K562 (cell line): ENCODE data around the gene PREP. TPM values are rescaled to one million over a fixed set of nuclear protein-coding genes. Genes with fewer than 3 reads are reported as not detected.

Experiments
- ATAC-seq: fragments of 200-7000 bp; cut with Tn5 transposase; 3 replicates; pipeline ENCODE4 v1.9.1; 2020; ENCODE audit warnings: moderate library complexity
- BruUV-seq: library from RNA; stranded (reverse); fragments of 400-500 nt; replicated peaks from 2 replicates; lab custom pipeline; 2021; lab: Mats Ljungman, UMichigan
- CTCF ChIA-PET: fragments of 300-600 bp; formaldehyde crosslinking; extraction: SDS; loops from one replicate; lab custom pipeline; 2021; ENCODE audit warnings: low intra/inter-chr PET ratio; lab: Yijun Ruan, JAX
- POLR2A ChIA-PET: fragments of 300-600, 350-650 bp; sonication (Branson Sonifier 250); formaldehyde crosslinking; extraction: SDS; loops from one replicate; lab custom pipeline; 2021; ENCODE audit warnings: antibody characterized with exemption, inconsistent platforms; lab: Yijun Ruan, JAX
- DNase-seq, 4 experiments: peaks; one replicate each; pipeline versions ENCODE4 v3.0.0 to v3.0.0-alpha.2; 2011 to 2018; ENCODE audit warnings: low spot score in 3 of 4, mixed read lengths in 3 of 4; ENCODE audit errors: extremely low read depth in 1 of 4
- FAIRE-seq: peaks from 2 replicates; lab custom pipeline; 2011; peaks lifted over from hg19 to GRCh38; lab: Jason Lieb, UNC
- H2AFZ ChIP-seq: 2 replicates; pipeline ENCODE4 v1.6.0; 2011; ENCODE audit warnings: low read depth, low read length, control low read depth, inconsistent platforms
- H3K27ac ChIP-seq: fragments of 200-600 bp; 3 replicates; pipeline ENCODE4 v1.8.0; 2011; ENCODE audit warnings: low read depth, mild to moderate bottlenecking, control low read depth, inconsistent platforms, low read length, moderate library complexity, mixed read lengths; ENCODE audit errors: extremely low read depth
- H3K27me3 ChIP-seq, 2 experiments: fragments of 300-600 bp in 1 of 2; 2 replicates in 1 of 2; 3 replicates in 1 of 2; pipeline versions ENCODE4 v1.6.0 to v1.8.0; 2011; ENCODE audit warnings: inconsistent platforms in 2 of 2, low read length in 2 of 2, mild to moderate bottlenecking in 1 of 2, mixed read lengths in 1 of 2, moderate library complexity in 1 of 2; ENCODE audit not compliant: control insufficient read depth in 2 of 2, insufficient read depth in 2 of 2
- H3K36me3 ChIP-seq: fragments of 300-600 bp; 3 replicates; pipeline ENCODE4 v1.8.0; 2011; ENCODE audit warnings: mild to moderate bottlenecking, low read length, inconsistent platforms; ENCODE audit not compliant: control insufficient read depth, insufficient read depth
- H3K4me1 ChIP-seq, 2 experiments: fragments of 200-600 bp in 1 of 2; replicated peaks in 1 of 2; 2 replicates in 1 of 2; 3 replicates in 1 of 2; pipeline versions ENCODE4 v1.5.1 to v1.8.0; 2011; ENCODE audit warnings: inconsistent platforms in 2 of 2, low read length in 2 of 2, mild to moderate bottlenecking in 1 of 2, mixed read lengths in 1 of 2, moderate library complexity in 1 of 2; ENCODE audit not compliant: control insufficient read depth in 2 of 2, insufficient read depth in 2 of 2
- H3K4me2 ChIP-seq: 2 replicates; pipeline ENCODE4 v1.6.1; 2011; ENCODE audit warnings: low read length, control low read depth, inconsistent platforms, mixed read lengths; ENCODE audit not compliant: insufficient read depth
- H3K4me3 ChIP-seq: fragments of 200-600 bp; sonication (generic), shearing (Covaris generic); 2 replicates; pipeline ENCODE4 v1.5.1; 2016; ENCODE audit warnings: control low read depth, inconsistent platforms
- H3K79me2 ChIP-seq: fragments of 200-600 bp; 3 replicates; pipeline ENCODE4 v1.8.0; 2011; ENCODE audit warnings: low read length, inconsistent platforms; ENCODE audit not compliant: control insufficient read depth, insufficient read depth
- H3K9ac ChIP-seq, 2 experiments: 2 replicates each; pipeline versions ENCODE4 v1.6.0 to v1.6.1; 2011; ENCODE audit warnings: low read depth in 2 of 2, low read length in 2 of 2, control low read depth in 1 of 2, inconsistent platforms in 1 of 2, mild to moderate bottlenecking in 1 of 2, mixed read lengths in 1 of 2; ENCODE audit not compliant: insufficient read depth in 1 of 2
- H3K9me1 ChIP-seq: one replicate; pipeline ENCODE4 v1.6.0; 2011; ENCODE audit warnings: inconsistent platforms, mild to moderate bottlenecking, low read length, moderate library complexity; ENCODE audit not compliant: control insufficient read depth, insufficient read depth
- H3K9me3 ChIP-seq: replicated peaks from 2 replicates; pipeline ENCODE4 v1.5.1; 2011; ENCODE audit warnings: low read depth, low read length, inconsistent platforms; ENCODE audit not compliant: control insufficient read depth, insufficient read depth
- H4K20me1 ChIP-seq: replicated peaks from 2 replicates; pipeline ENCODE4 v1.6.1; 2011; ENCODE audit warnings: low read length, inconsistent platforms, mixed read lengths; ENCODE audit not compliant: control insufficient read depth, insufficient read depth
- CBX5 ChIP-seq: IDR thresholded peaks from 2 replicates; pipeline ENCODE4 v1.6.1; 2014; ENCODE audit warnings: low read depth, borderline replicate concordance
- CREB3 ChIP-seq: fragments of 450-650 bp; conservative IDR thresholded peaks from 2 replicates; pipeline ENCODE4 v1.6.1; 2016; ENCODE audit warnings: missing genetic modification characterization, low read depth, mild to moderate bottlenecking, missing compliant biosample characterization, moderate library complexity
- KHSRP ChIP-seq: fragments of 450-650 bp; IDR thresholded peaks from 2 replicates; pipeline ENCODE4 v1.6.1; 2017
- RBM15 ChIP-seq: fragments of 200-400 bp; formaldehyde crosslinking; IDR thresholded peaks from 2 replicates; pipeline ENCODE4 v1.6.1; 2018; ENCODE audit warnings: mild to moderate bottlenecking, low read length, moderate library complexity; ENCODE audit not compliant: insufficient read depth
- SREBF1 ChIP-seq: fragments of 150-350 bp; IDR thresholded peaks from 2 replicates; pipeline ENCODE4 v1.6.1; 2014; ENCODE audit warnings: antibody characterized with exemption, low read depth, low read length, borderline replicate concordance
- SRSF1 ChIP-seq: fragments of 200-400 bp; formaldehyde crosslinking; IDR thresholded peaks from 2 replicates; pipeline ENCODE4 v1.6.1; 2017; ENCODE audit warnings: mild to moderate bottlenecking, low read depth, low read length, moderate library complexity
- WGBS: fragments of 100-300 bp; shearing (Covaris generic); methylation state at CpG from one replicate; pipeline ENCODE4 v1.1.6; 2016; ENCODE audit warnings: low coverage, mixed read lengths; ENCODE audit not compliant: insufficient coverage; ENCODE audit errors: missing lambda C conversion rate; 5-methylcytosine and 5-hydroxymethylcytosine counted together
- in situ Hi-C: fragments of 300-500 bp; cut with MboI; formaldehyde crosslinking; loops from 4 replicates; pipeline ENCODE4 v1.15.0; 2018; ENCODE audit warnings: inconsistent platforms, mixed read lengths
- intact Hi-C: fragments of 100-400 bp; cut with micrococcal nuclease; formaldehyde crosslinking; loops from 2 replicates; pipeline ENCODE4 v1.14.2; 2022
- polyA plus RNA-seq, 8 experiments: library from polyadenylated mRNA; depleted of rRNA in 4 of 8; stranded (reverse) in 5 of 8; unstranded in 3 of 8; fragments of >200 nt; fragmentation: Nextera tagmentation in 2 of 8; fragmentation: Illumina TruSeq in 1 of 8; extraction: Ambion mirVana in 2 of 8; extraction: Trizol in 1 of 8; gene quantifications; 2 replicates each; pipeline versions ENCODE4 v1.2.1 to v1.2.3, GENCODE V29; 2011 to 2014; ENCODE audit warnings: inconsistent platforms in 1 of 8, missing spikeins in 1 of 8
- total RNA-seq, 7 experiments: library from RNA; depleted of rRNA in 6 of 7; stranded (reverse); fragments of >200 nt in 6 of 7; fragmentation: Illumina TruSeq in 2 of 7; extraction: Trizol in 2 of 7; gene quantifications; 2 replicates each; pipeline versions ENCODE4 v1.2.1 to v1.2.3, GENCODE V29; 2011 to 2021; ENCODE audit warnings: low replicate concordance in 1 of 7
- TF ChIP-seq, protein P1 (sequence below): fragments of 250-450 bp; sonication (Bioruptor Pico); IDR thresholded peaks from 2 replicates; pipeline ENCODE4 v1.8.0; 2021; ENCODE audit warnings: borderline replicate concordance, mild to moderate bottlenecking, moderate library complexity; ENCODE audit not compliant: poor library complexity, severe bottlenecking

Gene PREP
- total and polyA plus RNA-seq, 9 of the 15 experiments (the other 6 are each of a cell fraction or from before 2014, with no cell fraction given), result 14.1 to 60.8 (median 28.3) TPM

GRCh38 chr6:105445481-105445880 lies 42.6 kb upstream of the PREP start:
- no peak for ATAC-seq
- Histone ChIP-seq H3K79me2 (no peaks in the 10 kb centered on the region), H3K27ac (no peak overlapping the region), H3K27me3 (no peaks in the 10 kb centered on the region; a peak in 1 of 5 replicates), H3K9me3 (no peaks in the 10 kb centered on the region), H3K4me2 (no peak overlapping the region), H2AFZ (no peak overlapping the region), H3K4me3 (no peak overlapping the region), H3K36me3 (no peaks in the 10 kb centered on the region), H3K4me1 (no peaks in the 10 kb centered on the region), H3K9me1 (no peaks in the 10 kb centered on the region), H3K9ac (no peak overlapping the region), H4K20me1 (no peaks in the 10 kb centered on the region)
- CTCF ChIA-PET, result interaction anchor here (0.6 kb wide), 1 partner anchor 1115 kb away, joined by 3 read pairs; no protein-coding TSS in a partner anchor
- no peak for FAIRE-seq
- 0% methylated on average over 1 of the region's 1 CpG for WGBS
- DNase-seq, result no peak
- in situ Hi-C loops, result no loop called here
- POLR2A ChIA-PET, result no interaction called here
- intact Hi-C loops, result no loop called here
- no TSS peak for BruUV-seq
- TF ChIP-seq RBM15, result no peak
- no peak for TF ChIP-seq CREB3
- TF ChIP-seq CBX5, result no peak
- TF ChIP-seq SRSF1, result no peak
- TF ChIP-seq KHSRP, result no peak
- TF ChIP-seq SREBF1, result no peak
- TF ChIP-seq, protein P1, sequence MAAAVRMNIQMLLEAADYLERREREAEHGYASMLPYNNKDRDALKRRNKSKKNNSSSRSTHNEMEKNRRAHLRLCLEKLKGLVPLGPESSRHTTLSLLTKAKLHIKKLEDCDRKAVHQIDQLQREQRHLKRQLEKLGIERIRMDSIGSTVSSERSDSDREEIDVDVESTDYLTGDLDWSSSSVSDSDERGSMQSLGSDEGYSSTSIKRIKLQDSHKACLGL (CRISPR knock-in tag), result no peak
